Keratinocyte (primary cell): Measurements from ENCODE around the gene ARHGAP8. TPM values are rescaled to one million over a fixed set of nuclear protein-coding genes. Genes with fewer than 3 reads are reported as not detected.

Experiments used
- DNase-seq: peaks from one replicate; pipeline ENCODE4 v3.0.0-alpha.2; 2011; ENCODE audit warnings: low read depth, missing footprints, low spot score
- FAIRE-seq: peaks from 2 replicates; lab custom pipeline; 2011; peaks lifted over from hg19 to GRCh38; lab: Jason Lieb, UNC
- H2AFZ ChIP-seq: 2 replicates; pipeline ENCODE4 v1.6.0; 2012; ENCODE audit warnings: low read length, control low read depth, inconsistent platforms; ENCODE audit not compliant: control insufficient read depth
- H3K27ac ChIP-seq: 2 replicates; pipeline ENCODE4 v1.5.1; 2011; ENCODE audit warnings: low read length; ENCODE audit not compliant: control insufficient read depth, insufficient read depth
- H3K27me3 ChIP-seq: 3 replicates; pipeline ENCODE4 v1.6.0; 2011; ENCODE audit warnings: low read length; ENCODE audit not compliant: control insufficient read depth, insufficient read depth; ENCODE audit errors: extremely low read depth
- H3K36me3 ChIP-seq, 2 experiments: 2 replicates in 1 of 2; 3 replicates in 1 of 2; pipeline ENCODE4 v1.5.1; 2011; ENCODE audit warnings: low read length in 2 of 2, mild to moderate bottlenecking in 1 of 2; ENCODE audit not compliant: control insufficient read depth in 2 of 2, insufficient read depth in 2 of 2; ENCODE audit errors: extremely low read depth in 1 of 2
- H3K4me1 ChIP-seq: 3 replicates; pipeline ENCODE4 v1.5.1; 2011; ENCODE audit warnings: low read length; ENCODE audit not compliant: control insufficient read depth, insufficient read depth; ENCODE audit errors: extremely low read depth
- H3K4me2 ChIP-seq: 3 replicates; pipeline ENCODE4 v1.6.0; 2011; ENCODE audit warnings: low read depth, low read length; ENCODE audit not compliant: control insufficient read depth, insufficient read depth; ENCODE audit errors: extremely low read depth
- H3K4me3 ChIP-seq, 3 experiments: fragments of 200-600 bp in 1 of 3; sonication (generic) in 1 of 3; 2 replicates in 2 of 3; 3 replicates in 1 of 3; pipeline ENCODE4 v1.5.1; 2011 to 2016; ENCODE audit warnings: low read length in 3 of 3, mild to moderate bottlenecking in 3 of 3, control low read depth in 2 of 3, inconsistent platforms in 1 of 3, low read depth in 1 of 3, mixed read lengths in 1 of 3, mixed run types in 1 of 3, moderate library complexity in 1 of 3; ENCODE audit not compliant: control insufficient read depth in 2 of 3, insufficient read depth in 2 of 3; ENCODE audit errors: extremely low read depth in 1 of 3
- H3K79me2 ChIP-seq: 2 replicates; pipeline ENCODE4 v1.6.0; 2012; ENCODE audit warnings: low read length; ENCODE audit not compliant: control insufficient read depth, insufficient read depth
- H3K9ac ChIP-seq: 3 replicates; pipeline ENCODE4 v1.6.0; 2011; ENCODE audit warnings: low read length; ENCODE audit not compliant: control insufficient read depth, insufficient read depth; ENCODE audit errors: extremely low read depth
- H3K9me1 ChIP-seq: 3 replicates; pipeline ENCODE4 v1.6.0; 2011; ENCODE audit warnings: low read length; ENCODE audit not compliant: control insufficient read depth, insufficient read depth; ENCODE audit errors: extremely low read depth
- H3K9me3 ChIP-seq: 2 replicates; pipeline ENCODE4 v1.5.1; 2012; ENCODE audit warnings: low read depth, low read length; ENCODE audit not compliant: control insufficient read depth
- H4K20me1 ChIP-seq: 3 replicates; pipeline ENCODE4 v1.6.0; 2011; ENCODE audit warnings: low read length; ENCODE audit not compliant: control insufficient read depth, insufficient read depth; ENCODE audit errors: extremely low read depth
- EZH2 ChIP-seq: IDR thresholded peaks from one replicate; pipeline ENCODE4 v1.6.1; 2012; ENCODE audit warnings: inconsistent platforms, mild to moderate bottlenecking, low read length, moderate library complexity
- dilution Hi-C: fragments of 300-500 bp; cut with MboI; formaldehyde crosslinking; loops from one replicate; pipeline ENCODE4 v1.7.0; 2020; ENCODE audit warnings: low sequenced_read_pairs; ENCODE audit not compliant: extremely low pct_ligation_motif_present
- polyA plus RNA-seq, 5 experiments: library from polyadenylated mRNA; depleted of rRNA in 3 of 5; stranded (reverse) in 3 of 5; stranded (forward) in 1 of 5; unstranded in 1 of 5; fragments of >200 nt; gene quantifications; 1 replicate in 1 of 5; 2 replicates in 3 of 5; 3 replicates in 1 of 5; pipeline versions ENCODE4 v1.2.1 to v1.2.3, GENCODE V29; 2011 to 2012; ENCODE audit warnings: missing spikeins in 2 of 5, low read depth in 1 of 5, low replicate concordance in 1 of 5
- TF ChIP-seq, protein P1 (sequence below), 3 experiments: IDR thresholded peaks in 1 of 3; conservative IDR thresholded peaks in 1 of 3; optimal IDR thresholded peaks in 1 of 3; 2 replicates in 2 of 3; 3 replicates in 1 of 3; pipeline versions ENCODE3 to v1.5.1; 2011; ENCODE audit warnings: low read length in 3 of 3, mild to moderate bottlenecking in 3 of 3, moderate library complexity in 2 of 3, control low read depth in 1 of 3, inconsistent platforms in 1 of 3; ENCODE audit not compliant: insufficient read depth in 2 of 3; ENCODE audit errors: extremely low read depth in 1 of 3

Gene ARHGAP8
- polyA plus RNA-seq, 1 donor (not counting 4 experiments of a cell fraction or from before 2014, with no cell fraction given), result 21.3 TPM

DNA sequence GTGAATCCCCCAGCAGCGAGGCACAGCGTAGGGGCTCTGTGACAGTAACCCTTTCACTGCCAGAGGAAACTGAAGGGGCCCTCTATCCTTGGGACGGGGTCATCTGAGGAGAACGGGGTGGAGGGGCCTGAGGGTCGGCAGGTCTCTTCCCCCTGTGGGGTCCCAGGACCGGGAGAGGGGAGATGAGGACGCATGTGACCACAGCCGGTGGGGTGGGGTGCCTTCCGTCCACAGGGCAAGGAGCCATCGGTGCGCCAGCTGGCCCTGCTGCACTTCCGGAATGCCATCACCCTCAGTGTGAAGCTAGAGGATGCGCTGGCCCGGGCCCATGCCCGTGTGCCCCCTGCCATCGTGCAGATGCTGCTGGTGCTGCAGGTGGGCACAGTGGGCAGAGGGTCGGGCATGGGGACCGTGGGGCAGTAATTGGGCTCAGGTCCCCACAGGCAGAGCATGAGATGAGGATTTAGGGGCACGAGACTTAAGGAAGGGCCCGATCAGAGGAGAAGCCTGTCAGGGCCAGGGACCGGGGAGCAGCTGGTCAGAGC lies 20.3 kb upstream of the ARHGAP8 start:
- dilution Hi-C loops, result no loop called here
- Histone ChIP-seq H3K27ac (no peak overlapping the region), H3K4me1 (no peaks in the 10 kb centered on the region), H3K27me3 (peaks cover 9% of the 10 kb centered on the region), H2AFZ (no peak overlapping the region), H3K4me2 (no peak overlapping the region), H3K9me1 (no peaks in the 10 kb centered on the region), H3K79me2 (no peaks in the 10 kb centered on the region), H3K9ac (no peak overlapping the region), H3K36me3 (peaks cover 0 to 16% of the 10 kb centered on the region in 2 experiments), H4K20me1 (no peaks in the 10 kb centered on the region), H3K4me3 (no peak overlapping the region), H3K9me3 (no peaks in the 10 kb centered on the region)
- no peak for TF ChIP-seq EZH2
- TF ChIP-seq, protein P1, sequence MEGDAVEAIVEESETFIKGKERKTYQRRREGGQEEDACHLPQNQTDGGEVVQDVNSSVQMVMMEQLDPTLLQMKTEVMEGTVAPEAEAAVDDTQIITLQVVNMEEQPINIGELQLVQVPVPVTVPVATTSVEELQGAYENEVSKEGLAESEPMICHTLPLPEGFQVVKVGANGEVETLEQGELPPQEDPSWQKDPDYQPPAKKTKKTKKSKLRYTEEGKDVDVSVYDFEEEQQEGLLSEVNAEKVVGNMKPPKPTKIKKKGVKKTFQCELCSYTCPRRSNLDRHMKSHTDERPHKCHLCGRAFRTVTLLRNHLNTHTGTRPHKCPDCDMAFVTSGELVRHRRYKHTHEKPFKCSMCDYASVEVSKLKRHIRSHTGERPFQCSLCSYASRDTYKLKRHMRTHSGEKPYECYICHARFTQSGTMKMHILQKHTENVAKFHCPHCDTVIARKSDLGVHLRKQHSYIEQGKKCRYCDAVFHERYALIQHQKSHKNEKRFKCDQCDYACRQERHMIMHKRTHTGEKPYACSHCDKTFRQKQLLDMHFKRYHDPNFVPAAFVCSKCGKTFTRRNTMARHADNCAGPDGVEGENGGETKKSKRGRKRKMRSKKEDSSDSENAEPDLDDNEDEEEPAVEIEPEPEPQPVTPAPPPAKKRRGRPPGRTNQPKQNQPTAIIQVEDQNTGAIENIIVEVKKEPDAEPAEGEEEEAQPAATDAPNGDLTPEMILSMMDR (optimal IDR thresholded peaks at IDR 0.05 in 1 of 3, IDR thresholded peaks at IDR 0.05 in 1 of 3, conservative IDR thresholded peaks at IDR 0.05 in 1 of 3; ENCODE audit: extremely low read depth in 1 of 3, insufficient read depth in 2 of 3, low read length in 3 of 3), result no peak
- FAIRE-seq (no peak), DNase-seq (no peak)

GRCh38 chr22:44732661-44733060 lies 19.7 kb upstream of the ARHGAP8 start:
- dilution Hi-C loops, result no loop called here

More at GRCh38 chr22:44732661-44733060, 19.7 kb upstream of the ARHGAP8 start:
- FAIRE-seq (no peak), DNase-seq (no peak)
- H3K9me3 ChIP-seq, result no peaks in the 10 kb centered on the region
- H3K27me3 ChIP-seq, result peaks cover 15% of the 10 kb centered on the region
- TF ChIP-seq, protein P1 (optimal IDR thresholded peaks at IDR 0.05 in 1 of 3, IDR thresholded peaks at IDR 0.05 in 1 of 3, conservative IDR thresholded peaks at IDR 0.05 in 1 of 3; ENCODE audit: extremely low read depth in 1 of 3, insufficient read depth in 2 of 3, low read length in 3 of 3), result no peak
- no peak for TF ChIP-seq EZH2
- no peak overlapping the region for H3K4me2 ChIP-seq
- H3K4me3 ChIP-seq, result no peak overlapping the region
- H3K27ac ChIP-seq, result no peak overlapping the region
- H3K4me1 ChIP-seq, result no peaks in the 10 kb centered on the region
- peaks cover 0 to 12% of the 10 kb centered on the region in 2 experiments for H3K36me3 ChIP-seq
- H4K20me1 ChIP-seq, result no peaks in the 10 kb centered on the region
- no peak overlapping the region for H3K9ac ChIP-seq
- no peaks in the 10 kb centered on the region for H3K79me2 ChIP-seq
- no peak overlapping the region for H2AFZ ChIP-seq
- no peaks in the 10 kb centered on the region for H3K9me1 ChIP-seq
